DND-41 (cell line): ENCODE data around the gene VOPP1.

Source experiments
- ATAC-seq: fragments of 200-7000 bp; cut with Tn5 transposase; 3 replicates; pipeline ENCODE4 v1.9.1; 2021; ENCODE audit warnings: low read depth; ENCODE audit not compliant: insufficient read depth
- DNase-seq: peaks from one replicate; pipeline ENCODE4 v3.0.0-alpha.2; 2020
- H2AFZ ChIP-seq: 2 replicates; pipeline ENCODE4 v1.6.0; 2012; ENCODE audit warnings: low read depth, low read length
- H3K27ac ChIP-seq: 2 replicates; pipeline ENCODE4 v1.5.1; 2012; ENCODE audit warnings: low read length, inconsistent platforms
- H3K27me3 ChIP-seq: fragments of 200-600 bp; sonication (generic); 2 replicates; pipeline ENCODE4 v1.6.0; 2012; ENCODE audit warnings: low read length, mild to moderate bottlenecking, inconsistent platforms; ENCODE audit not compliant: insufficient read depth, poor library complexity
- H3K36me3 ChIP-seq: 2 replicates; pipeline ENCODE4 v1.5.1; 2012; ENCODE audit warnings: low read length, inconsistent platforms; ENCODE audit not compliant: insufficient read depth
- H3K4me1 ChIP-seq: 2 replicates; pipeline ENCODE4 v1.5.1; 2012; ENCODE audit warnings: mild to moderate bottlenecking, low read length; ENCODE audit not compliant: insufficient read depth
- H3K4me2 ChIP-seq: 2 replicates; pipeline ENCODE4 v1.6.0; 2012; ENCODE audit warnings: mild to moderate bottlenecking, moderate library complexity, low read length, inconsistent platforms; ENCODE audit not compliant: insufficient read depth
- H3K4me3 ChIP-seq, 2 experiments: fragments of 200-600 bp in 1 of 2; shearing (Covaris generic) in 1 of 2; 2 replicates each; pipeline ENCODE4 v1.5.1; 2012 to 2016; ENCODE audit warnings: inconsistent platforms in 2 of 2, low read length in 2 of 2, mild to moderate bottlenecking in 2 of 2, low read depth in 1 of 2, moderate library complexity in 1 of 2
- H3K79me2 ChIP-seq: 2 replicates; pipeline ENCODE4 v1.6.0; 2012; ENCODE audit warnings: low read length, inconsistent platforms; ENCODE audit not compliant: insufficient read depth
- H3K9ac ChIP-seq: 2 replicates; pipeline ENCODE4 v1.6.0; 2012; ENCODE audit warnings: low read depth, mild to moderate bottlenecking, inconsistent platforms, low read length, moderate library complexity
- H3K9me3 ChIP-seq: 2 replicates; pipeline ENCODE4 v1.5.1; 2012; ENCODE audit warnings: low read length, moderate library complexity, mild to moderate bottlenecking, inconsistent platforms; ENCODE audit not compliant: insufficient read depth, severe bottlenecking
- H4K20me1 ChIP-seq: 2 replicates; pipeline ENCODE4 v1.6.0; 2012; ENCODE audit warnings: low read length; ENCODE audit not compliant: insufficient read depth
- EZH2 ChIP-seq: IDR thresholded peaks from 3 replicates; pipeline ENCODE4 v1.6.1; 2012; ENCODE audit warnings: borderline replicate concordance, low read depth, mild to moderate bottlenecking, moderate library complexity, low read length, inconsistent platforms; ENCODE audit not compliant: severe bottlenecking
- TF ChIP-seq, protein P1 (sequence below): IDR thresholded peaks from 2 replicates; pipeline ENCODE4 v1.5.1; 2012; ENCODE audit warnings: borderline replicate concordance, low read length, moderate library complexity, mild to moderate bottlenecking; ENCODE audit not compliant: poor library complexity, severe bottlenecking; ENCODE audit errors: extremely low read depth

The VOPP1 gene

DNA sequence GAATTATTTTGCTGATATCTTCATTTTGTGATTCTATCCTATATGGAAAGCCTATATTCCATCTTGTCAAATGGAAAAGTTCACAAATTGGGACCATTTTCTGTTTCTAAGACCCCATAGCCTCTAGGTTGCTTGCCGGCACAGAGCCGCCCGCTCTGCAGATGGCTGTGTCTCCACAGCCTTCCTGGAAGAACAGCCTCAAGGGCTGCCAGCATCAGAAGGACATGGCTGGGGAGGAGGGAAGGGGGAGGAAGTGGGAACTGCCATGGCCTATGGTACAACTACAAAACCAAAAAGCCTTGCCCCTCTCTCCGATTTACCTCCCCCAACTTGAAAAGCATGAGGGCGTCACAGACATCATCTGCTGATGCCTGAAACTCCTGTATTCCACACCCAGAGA, 131.3 kb downstream of the VOPP1 start:
- Histone ChIP-seq H3K4me1 (peaks cover 63% of the 10 kb centered on the region), H3K27ac (peak overlapping the region; percentile 85), H3K4me2 (no peak overlapping the region), H3K79me2 (no peaks in the 10 kb centered on the region), H2AFZ (no peak overlapping the region), H3K27me3 (no peaks in the 10 kb centered on the region), H3K9ac (no peak overlapping the region; the same call in 1 of the 2 replicates), H3K36me3 (no peaks in the 10 kb centered on the region), H4K20me1 (no peaks in the 10 kb centered on the region), H3K4me3 (no peak overlapping the region), H3K9me3 (no peaks in the 10 kb centered on the region)
- ATAC-seq (no peak), DNase-seq (no peak)
- no peak for TF ChIP-seq EZH2
- TF ChIP-seq, protein P1, sequence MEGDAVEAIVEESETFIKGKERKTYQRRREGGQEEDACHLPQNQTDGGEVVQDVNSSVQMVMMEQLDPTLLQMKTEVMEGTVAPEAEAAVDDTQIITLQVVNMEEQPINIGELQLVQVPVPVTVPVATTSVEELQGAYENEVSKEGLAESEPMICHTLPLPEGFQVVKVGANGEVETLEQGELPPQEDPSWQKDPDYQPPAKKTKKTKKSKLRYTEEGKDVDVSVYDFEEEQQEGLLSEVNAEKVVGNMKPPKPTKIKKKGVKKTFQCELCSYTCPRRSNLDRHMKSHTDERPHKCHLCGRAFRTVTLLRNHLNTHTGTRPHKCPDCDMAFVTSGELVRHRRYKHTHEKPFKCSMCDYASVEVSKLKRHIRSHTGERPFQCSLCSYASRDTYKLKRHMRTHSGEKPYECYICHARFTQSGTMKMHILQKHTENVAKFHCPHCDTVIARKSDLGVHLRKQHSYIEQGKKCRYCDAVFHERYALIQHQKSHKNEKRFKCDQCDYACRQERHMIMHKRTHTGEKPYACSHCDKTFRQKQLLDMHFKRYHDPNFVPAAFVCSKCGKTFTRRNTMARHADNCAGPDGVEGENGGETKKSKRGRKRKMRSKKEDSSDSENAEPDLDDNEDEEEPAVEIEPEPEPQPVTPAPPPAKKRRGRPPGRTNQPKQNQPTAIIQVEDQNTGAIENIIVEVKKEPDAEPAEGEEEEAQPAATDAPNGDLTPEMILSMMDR, result no peak

DNA sequence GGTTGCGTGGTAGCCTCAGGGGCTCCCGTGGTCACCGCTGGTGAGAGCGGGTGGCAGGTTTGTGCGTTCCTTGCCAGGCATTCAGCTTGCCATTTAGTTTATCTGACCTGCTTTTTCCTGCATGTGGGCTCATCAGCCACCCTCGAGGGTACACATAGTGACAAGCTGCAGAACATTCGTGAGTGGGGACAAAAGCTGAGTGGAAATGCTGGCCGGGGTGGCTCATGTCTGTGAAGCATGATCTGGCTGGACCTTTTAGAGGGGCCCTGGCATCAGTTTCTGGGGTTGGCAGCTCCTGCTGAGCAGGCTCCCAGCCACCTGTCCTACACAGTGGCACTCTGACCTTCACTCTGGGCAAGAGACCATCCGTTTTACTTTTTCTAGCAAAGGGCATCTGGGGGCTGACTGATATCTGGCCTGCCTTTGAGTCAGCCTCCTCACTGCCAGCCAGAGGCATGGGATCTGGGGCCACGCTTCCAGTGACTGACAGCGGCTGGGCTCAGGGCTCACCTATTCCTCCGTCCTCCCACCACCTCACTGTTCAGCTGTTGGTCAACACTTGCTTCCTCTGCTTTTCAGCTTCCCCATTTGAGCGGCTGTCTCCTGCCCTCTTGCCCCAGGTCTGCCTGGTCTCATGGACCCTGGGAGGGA, 132.1 kb downstream of the VOPP1 start:
- no peaks in the 10 kb centered on the region for H3K36me3 ChIP-seq
- no peak overlapping the region for H2AFZ ChIP-seq
- no peak overlapping the region for H3K4me2 ChIP-seq
- no peaks in the 10 kb centered on the region for H3K9me3 ChIP-seq
- no peaks in the 10 kb centered on the region for H3K27me3 ChIP-seq
- DNase-seq (no peak), ATAC-seq (no peak)
- peak overlapping the region; percentile 85 for H3K27ac ChIP-seq
- H3K79me2 ChIP-seq, result no peaks in the 10 kb centered on the region
- H3K9ac ChIP-seq, result 0 out of 2 replicates have a peak overlapping the region, but pooled peaks have one; percentile 18
- no peak for TF ChIP-seq EZH2
- TF ChIP-seq, protein P1, result no peak
- no peak overlapping the region for H3K4me3 ChIP-seq
- H3K4me1 ChIP-seq, result peaks cover 63% of the 10 kb centered on the region
- no peaks in the 10 kb centered on the region for H4K20me1 ChIP-seq

DNA sequence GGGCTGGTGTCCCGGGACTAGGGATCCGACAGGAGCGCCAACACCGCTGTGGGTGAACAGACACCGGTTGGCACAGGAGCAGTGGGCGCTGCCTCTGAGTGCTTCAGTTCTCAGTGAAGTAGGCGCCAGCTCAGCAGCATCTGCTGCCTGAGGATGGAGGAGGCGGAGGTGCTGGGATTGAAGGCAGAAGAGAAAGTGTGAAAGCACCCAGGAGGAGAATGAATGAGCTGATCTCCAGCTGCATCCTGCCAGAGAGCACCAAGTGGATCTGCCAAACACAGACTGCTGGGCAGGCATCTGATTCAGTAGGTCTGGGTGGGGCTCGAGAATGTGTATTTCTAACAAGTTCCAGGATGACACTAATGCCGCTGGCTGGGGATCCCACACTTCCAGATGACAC, 132.7 kb downstream of the VOPP1 start:
- peak overlapping the region; percentile 29 for H3K9ac ChIP-seq
- no peaks in the 10 kb centered on the region for H3K27me3 ChIP-seq
- H3K4me2 ChIP-seq, result peak overlapping the region; percentile 42
- no peak overlapping the region for H2AFZ ChIP-seq
- H4K20me1 ChIP-seq, result no peaks in the 10 kb centered on the region
- peak overlapping the region; percentile 85 for H3K27ac ChIP-seq
- H3K79me2 ChIP-seq, result no peaks in the 10 kb centered on the region
- ATAC-seq (peak; percentile 67), DNase-seq (peak; percentile 70)
- TF ChIP-seq, protein P1, result no peak
- no peak for TF ChIP-seq EZH2
- 0 out of 4 replicates have a peak overlapping the region, but pooled peaks of 1 of the 2 experiments have one; percentile 13 for H3K4me3 ChIP-seq
- H3K4me1 ChIP-seq, result peaks cover 63% of the 10 kb centered on the region
- H3K36me3 ChIP-seq, result no peaks in the 10 kb centered on the region
- H3K9me3 ChIP-seq, result no peaks in the 10 kb centered on the region
